ENCODE results near the gene NUDC. TPM values are rescaled to one million over a fixed set of nuclear protein-coding genes. Genes with fewer than 3 reads are reported as not detected.

Gene NUDC
- total and polyA plus RNA-seq, 10 of the 15 experiments (the other 5 are each of a cell fraction or from before 2014, with no cell fraction given) = 5.5 to 227 (median 67.4) TPM

- SMC1A ChIA-PET (ENCODE audit: uncharacterized antibody, unreplicated experiment) = interaction anchor here (1.4 kb wide), 1 partner anchor 10 kb away, joined by 3 read pairs; no protein-coding TSS in a partner anchor
Measured at GRCh38 chr1:26913754-26914619, 7.6 kb upstream of the NUDC start, which contains the start of gene NR0B2. TSS of gene NR0B2 (minus strand) at chr1:26913975. CDS start at chr1:26913940, 35 bp downstream.

More at GRCh38 chr1:26913754-26914619, 7.6 kb upstream of the NUDC start, which contains the start of gene NR0B2:
- ChIA-PET CTCF (no interaction called here), POLR2A (no interaction called here), RAD21 (ENCODE audit: unreplicated experiment) (interaction anchor here (1.3 kb wide), 1 partner anchor 14 kb away, joined by 3 read pairs; the partner anchor contains the start of gene GPATCH3)
- Histone ChIP-seq H3K4me2 (ENCODE audit: control insufficient read depth, insufficient read depth) (no peak within 1 kb of the TSS), H4K20me1 (ENCODE audit: control insufficient read depth, insufficient read depth) (no peaks in the 10 kb centered on the region), H3K79me2 (ENCODE audit: control insufficient read depth, insufficient read depth, low read length) (no peaks in the 10 kb centered on the region), H3K36me3 (ENCODE audit: control insufficient read depth in 2 of 2, insufficient read depth in 2 of 2, low read length in 1 of 2) (no peaks in the 10 kb centered on the region), H3K9me3 (replicated peaks; ENCODE audit: control insufficient read depth, insufficient read depth, low read length) (no peaks in the 10 kb centered on the region), H3K9ac (ENCODE audit: control insufficient read depth, insufficient read depth, low read length) (no peak within 1 kb of the TSS), H3K27me3 (replicated peaks in 1 of 2; ENCODE audit: control insufficient read depth in 2 of 2, insufficient read depth in 2 of 2, low read length in 1 of 2) (no peaks in the 10 kb centered on the region; a peak in 1 of 4 replicates), H3K27ac (ENCODE audit: control insufficient read depth, insufficient read depth) (no peak within 1 kb of the TSS), H2AFZ (ENCODE audit: control insufficient read depth, low read depth, low read length) (no peak within 1 kb of the TSS), H3K4me1 (ENCODE audit: control insufficient read depth, insufficient read depth, low read length) (no peaks in the 10 kb centered on the region), H3K4me3 (no peak within 1 kb of the TSS)
- FAIRE-seq (no peak), DNase-seq (ENCODE audit: low read depth, low spot score) (no peak), ATAC-seq (no peak)
- TF ChIP-seq JUND (IDR thresholded peaks at IDR 0.05; ENCODE audit: low read depth, low read length) = no peak
- no peak for TF ChIP-seq NR2C2 (IDR thresholded peaks at IDR 0.05; ENCODE audit: borderline replicate concordance, control insufficient read depth, insufficient read length, low read depth)
- no peak for TF ChIP-seq MAX (IDR thresholded peaks at IDR 0.05; ENCODE audit: low read depth, low read length)
- TF ChIP-seq NFIC (IDR thresholded peaks at IDR 0.05; ENCODE audit: low read depth, low read length) = no peak
- TF ChIP-seq ZNF217 (IDR thresholded peaks at IDR 0.05) = no peak
- no peak for TF ChIP-seq MYC (IDR thresholded peaks at IDR 0.05; ENCODE audit: insufficient read depth, insufficient read length, insufficient replicate concordance, low read length, severe bottlenecking)
- no peak for TF ChIP-seq RAD21 (IDR thresholded peaks at IDR 0.05; ENCODE audit: insufficient read depth, low read depth, low read length)
- no peak for TF ChIP-seq ZBED1 (IDR thresholded peaks at IDR 0.05; ENCODE audit: borderline replicate concordance)
- TF ChIP-seq SMARCA5 (IDR thresholded peaks at IDR 0.05) = no peak
- TF ChIP-seq ZNF274 (IDR thresholded peaks at IDR 0.05; ENCODE audit: insufficient read depth, insufficient read length) = no peak
- BruUV-seq (replicated peaks) = no TSS peak
- in situ Hi-C loops (cut with MboI) = no loop called here
- intact Hi-C loops (cut with micrococcal nuclease; ENCODE audit: unreplicated experiment) = no loop called here
- WGBS (ENCODE audit: insufficient coverage, insufficient replicate concordance, low lambda C conversion rate, missing lambda C conversion rate) = 71% methylated on average over 16 of the region's 16 CpGs

All from GM12878 (cell line).